Spleen (tissue), 7 donors: ENCODE measurements around the gene CPT1A.

Experiments
- CTCF ChIP-seq, 11 experiments: fragments of 200-600 bp in 7 of 11; fragments of 450-650 bp in 4 of 11; sonication (generic) in 4 of 11; IDR thresholded peaks in 8 of 11; conservative IDR thresholded peaks in 3 of 11; 1 replicate in 7 of 11; 2 replicates in 4 of 11; pipeline versions ENCODE4 v1.4.0 to v1.8.0; 2016 to 2021; ENCODE audit warnings: antibody characterized with exemption in 11 of 11, inconsistent platforms in 4 of 11, mild to moderate bottlenecking in 1 of 11
- POLR2A ChIP-seq, 3 donors: fragments of 450-650 bp; IDR thresholded peaks; one replicate each; pipeline ENCODE4 v1.5.1; 2017; ENCODE audit warnings: antibody characterized with exemption in 3 of 3, mild to moderate bottlenecking in 1 of 3
- donor health status: DM: no; HTN: no; CAD: no; lungs with moderate emphysema.
- donor health status: DM: no; HTN: no; CAD: no.
- donor health status: DM: no; HTN: no; CAD: no.

- no peak for TF ChIP-seq CTCF (IDR thresholded peaks at IDR 0.05 in 8 of 11, conservative IDR thresholded peaks at IDR 0.05 in 3 of 11)
- no peak for TF ChIP-seq POLR2A (IDR thresholded peaks at IDR 0.05)
Observed at GRCh38 chr11:68767672-68768071, 74.0 kb downstream of the CPT1A start.
